GM19328 (cell line): ENCODE measurements around the gene EFHC1.
"Not testable (repeated sequence)": the region's sequence is repeated elsewhere in the genome, so short reads cannot be mapped to it uniquely, and the experiment has no call there.

Experiments used
- ATAC-seq: cut with Tn5 transposase; IDR thresholded peaks from one replicate; pipeline ENCODE4 v1.9.1; 2021; ENCODE audit warnings: mild to moderate bottlenecking, moderate library complexity; ENCODE audit not compliant: unreplicated experiment

The EFHC1 gene, protein sequence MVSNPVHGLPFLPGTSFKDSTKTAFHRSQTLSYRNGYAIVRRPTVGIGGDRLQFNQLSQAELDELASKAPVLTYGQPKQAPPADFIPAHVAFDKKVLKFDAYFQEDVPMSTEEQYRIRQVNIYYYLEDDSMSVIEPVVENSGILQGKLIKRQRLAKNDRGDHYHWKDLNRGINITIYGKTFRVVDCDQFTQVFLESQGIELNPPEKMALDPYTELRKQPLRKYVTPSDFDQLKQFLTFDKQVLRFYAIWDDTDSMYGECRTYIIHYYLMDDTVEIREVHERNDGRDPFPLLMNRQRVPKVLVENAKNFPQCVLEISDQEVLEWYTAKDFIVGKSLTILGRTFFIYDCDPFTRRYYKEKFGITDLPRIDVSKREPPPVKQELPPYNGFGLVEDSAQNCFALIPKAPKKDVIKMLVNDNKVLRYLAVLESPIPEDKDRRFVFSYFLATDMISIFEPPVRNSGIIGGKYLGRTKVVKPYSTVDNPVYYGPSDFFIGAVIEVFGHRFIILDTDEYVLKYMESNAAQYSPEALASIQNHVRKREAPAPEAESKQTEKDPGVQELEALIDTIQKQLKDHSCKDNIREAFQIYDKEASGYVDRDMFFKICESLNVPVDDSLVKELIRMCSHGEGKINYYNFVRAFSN

DNA sequence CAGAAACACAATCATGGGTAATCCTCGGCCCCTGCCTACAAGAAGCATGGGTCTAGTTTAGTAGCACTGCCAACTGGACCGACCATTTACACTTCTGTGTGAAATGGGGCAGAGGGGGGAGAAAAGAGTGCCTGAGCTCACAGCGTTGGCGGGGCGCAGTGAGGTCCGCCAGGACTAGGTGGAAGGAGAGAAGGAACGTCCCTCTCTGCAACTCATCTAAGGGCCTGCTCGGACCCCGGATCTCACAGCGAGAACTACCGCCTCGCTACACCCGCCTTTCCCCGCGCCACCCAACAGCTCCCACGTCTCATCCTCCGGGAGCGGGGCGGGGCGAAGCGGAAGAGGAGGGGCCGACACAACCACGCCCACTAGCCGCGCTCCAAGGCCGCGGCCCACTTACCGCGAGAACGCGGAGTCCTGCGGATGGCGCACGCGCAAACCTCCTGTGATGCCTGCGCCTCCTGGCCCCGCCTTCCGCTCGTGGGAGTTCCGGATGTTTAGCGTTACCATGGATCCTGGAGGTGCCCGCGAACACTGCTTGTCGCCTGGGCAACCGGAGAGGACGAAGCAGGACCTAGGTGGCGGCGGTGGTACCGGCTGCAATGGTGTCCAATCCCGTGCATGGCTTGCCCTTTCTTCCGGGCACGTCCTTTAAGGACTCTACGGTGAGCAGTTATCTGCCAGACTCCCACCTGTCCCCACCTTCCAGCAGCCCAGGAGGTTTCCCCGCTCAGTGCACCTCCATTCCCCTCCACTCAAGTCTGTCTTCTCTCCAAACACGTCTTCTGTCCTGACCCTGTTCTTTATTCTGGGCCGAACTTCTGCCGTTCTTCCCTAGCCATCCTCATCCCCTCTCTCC lies at the start of gene EFHC1:
Gene EFHC1, plus strand, starts transcription at position 534 of the 859 bp plus-strand sequence. Its CDS starts 69 bp downstream, at position 603.
- ATAC-seq, result peak; percentile 95

DNA sequence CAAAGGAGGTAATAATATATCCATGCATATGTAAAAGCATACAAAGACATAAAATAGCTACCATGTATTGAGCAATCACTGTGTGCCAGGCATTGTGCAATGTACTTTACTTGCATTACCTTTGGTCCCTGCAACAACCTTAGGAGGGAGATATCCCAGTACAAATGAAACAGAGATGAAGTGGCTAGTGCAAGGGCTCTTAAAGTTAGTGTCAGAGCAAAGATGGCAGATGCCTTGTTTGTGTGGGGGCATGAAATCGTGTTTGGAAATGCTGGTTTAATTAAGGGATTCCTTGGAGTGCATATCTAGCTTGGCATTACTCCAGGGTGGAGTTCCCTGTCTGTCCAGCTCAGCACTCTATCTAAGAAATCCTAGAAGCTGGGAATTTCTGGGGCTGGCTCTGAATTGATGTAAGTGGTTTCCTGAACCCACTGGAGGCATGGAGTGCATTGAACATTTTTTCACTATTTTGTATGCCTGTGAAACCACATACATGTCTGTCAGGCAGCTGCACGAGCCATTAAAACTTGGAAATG lies 48.4 kb upstream of the EFHC1 start:
- no peak for ATAC-seq

DNA sequence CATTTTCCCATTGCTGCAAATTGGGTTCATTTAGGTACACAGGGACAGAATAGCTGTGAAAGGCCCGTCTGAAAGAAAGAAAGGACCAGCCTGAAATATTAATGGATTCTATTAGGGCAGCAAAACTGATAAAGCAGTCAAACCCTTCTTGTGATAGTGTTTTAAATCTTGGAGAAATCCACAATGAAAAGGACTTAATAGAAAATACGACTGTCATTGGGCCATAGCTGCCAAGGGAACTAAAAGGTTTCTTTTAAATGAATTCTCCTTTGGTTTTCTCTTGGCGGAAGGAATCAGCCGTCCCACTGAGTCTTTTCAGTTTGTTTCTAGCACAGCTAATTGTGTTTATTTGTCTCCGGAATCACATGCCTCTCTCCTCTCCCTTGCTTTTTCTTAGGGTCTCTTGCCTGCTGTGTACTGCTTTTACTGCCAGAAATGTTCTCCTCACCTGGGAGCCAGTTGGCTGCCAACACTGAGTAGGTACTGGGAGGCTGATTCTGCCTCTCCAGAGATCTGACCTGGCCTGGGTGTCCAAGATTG lies 46.9 kb upstream of the EFHC1 start:
- ATAC-seq, result no peak

DNA sequence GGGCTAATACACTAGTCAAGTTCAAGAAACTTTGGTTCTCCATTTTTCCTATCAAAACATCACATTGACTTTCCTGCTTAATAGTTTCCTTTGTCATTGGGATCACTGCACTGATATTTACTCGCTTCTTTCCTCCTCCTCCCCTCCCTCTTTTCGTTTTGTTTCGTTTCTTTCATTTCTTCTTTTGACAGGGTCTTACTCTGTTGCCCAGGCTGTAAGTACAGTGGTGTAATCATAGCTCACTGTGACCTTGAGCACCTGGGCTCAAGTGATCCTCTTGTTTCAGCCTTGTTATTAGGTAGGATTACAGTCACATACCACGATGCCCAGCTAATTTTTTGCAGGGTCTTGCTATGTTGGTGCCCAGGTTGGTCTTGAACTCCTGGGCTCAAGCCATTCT lies 45.9 kb upstream of the EFHC1 start:
- ATAC-seq, result no peak

DNA sequence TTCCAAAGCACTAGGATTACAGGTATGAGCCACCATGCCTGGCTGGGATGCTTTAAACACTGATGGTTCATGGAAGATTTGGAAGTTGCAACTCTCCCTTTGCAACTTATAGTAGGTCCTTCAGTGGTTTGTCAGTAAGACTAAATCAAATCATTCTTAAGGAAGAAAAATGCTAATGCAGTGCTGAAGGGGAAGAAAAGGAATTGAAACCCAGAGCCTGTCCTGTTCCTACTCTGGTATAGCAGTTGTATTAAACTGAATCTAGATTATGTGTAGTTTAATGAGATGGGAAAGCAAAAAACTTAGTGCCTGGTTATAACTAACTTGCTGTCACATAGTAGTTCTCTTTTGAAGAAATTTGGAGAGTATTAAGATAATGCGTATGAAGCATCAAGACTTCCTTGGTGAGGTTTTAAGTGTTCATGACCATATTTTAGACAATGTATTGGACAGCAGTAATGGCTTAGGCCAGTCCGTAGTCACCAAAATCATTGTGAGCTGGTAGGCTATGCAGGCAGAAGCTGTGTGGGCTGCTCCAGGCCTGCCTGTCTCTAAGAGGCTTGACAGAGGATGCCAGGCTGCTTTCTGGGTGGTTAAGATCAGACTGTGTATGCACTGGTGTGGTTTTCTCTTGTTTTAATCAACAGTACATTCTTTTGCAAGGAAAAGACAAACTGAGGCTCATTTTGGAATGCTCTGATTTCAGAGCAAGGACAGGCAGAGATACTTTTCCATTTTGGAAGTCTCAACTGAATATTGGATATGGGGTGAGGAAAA lies 44.2 kb upstream of the EFHC1 start:
- ATAC-seq, result no peak

DNA sequence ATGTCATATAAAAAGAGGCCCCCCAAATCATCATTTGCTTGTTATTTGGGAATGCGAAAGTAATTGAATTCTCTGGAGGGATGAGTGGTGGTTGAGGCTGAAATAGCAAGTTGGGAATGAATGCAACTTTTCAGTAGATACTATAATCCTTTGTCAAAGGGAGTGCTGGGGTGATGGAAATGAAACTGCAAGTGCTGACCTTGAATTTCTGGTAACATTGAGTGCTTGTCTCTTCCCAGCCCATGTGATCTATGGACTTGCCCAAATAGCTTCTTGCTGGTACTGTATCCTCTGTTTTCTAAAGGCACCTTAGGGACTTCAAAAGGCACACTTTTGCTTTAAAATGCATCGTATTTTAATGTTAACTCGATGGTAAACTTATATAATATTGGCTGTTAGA lies 43.4 kb upstream of the EFHC1 start:
- ATAC-seq, result no peak

DNA sequence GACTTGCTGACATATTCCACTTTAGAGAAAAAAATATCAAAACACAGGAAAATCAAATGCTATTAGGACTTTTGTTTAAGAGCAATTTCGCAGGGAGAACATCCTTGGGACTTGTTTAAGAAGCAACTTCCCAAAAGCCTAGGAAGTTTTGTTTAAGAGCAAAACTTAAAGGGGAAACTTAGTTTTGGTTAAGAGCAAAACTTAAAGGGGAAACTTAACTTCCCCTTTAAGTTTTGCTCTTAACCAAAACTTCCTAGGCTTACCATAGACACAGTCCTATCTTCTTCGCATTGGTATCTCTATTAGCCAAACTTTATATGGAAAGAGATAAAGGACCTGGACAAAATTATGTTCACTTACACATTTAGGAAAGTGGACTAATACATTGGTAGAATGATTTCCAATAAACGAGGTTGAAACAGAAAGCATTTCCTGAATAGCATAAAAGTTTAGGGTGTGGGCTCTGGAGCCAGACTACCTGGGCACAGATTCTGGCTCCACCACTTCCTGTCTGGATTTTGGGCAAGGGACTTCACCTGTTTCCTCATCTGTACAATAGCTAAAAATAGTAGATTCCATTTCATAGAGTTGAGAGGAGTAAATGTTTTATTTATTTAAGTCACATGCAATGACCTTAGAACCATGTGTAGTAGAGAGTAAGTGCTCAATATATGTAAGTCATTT lies 42.5 kb upstream of the EFHC1 start:
- ATAC-seq, result no peak

DNA sequence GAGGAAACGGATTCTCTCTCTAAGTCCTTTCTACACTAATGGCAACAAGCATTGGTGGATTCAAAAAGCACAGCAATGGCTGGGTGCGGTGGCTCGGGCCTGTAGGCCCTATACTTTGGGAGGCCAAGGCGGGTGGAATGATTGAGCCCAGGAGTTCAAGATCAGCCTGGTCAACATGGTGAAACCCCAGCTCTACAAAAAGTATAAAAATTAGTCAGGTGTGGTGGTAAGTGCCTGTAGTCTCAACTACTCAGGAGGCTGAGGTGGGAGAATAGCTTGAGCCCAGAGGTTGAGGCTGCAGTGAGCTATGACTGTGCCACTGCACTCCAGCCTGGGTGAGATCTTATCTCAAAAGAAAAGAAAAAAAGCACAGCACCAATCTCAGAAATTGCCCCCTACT lies 38.9 kb upstream of the EFHC1 start:
- no peak for ATAC-seq

DNA sequence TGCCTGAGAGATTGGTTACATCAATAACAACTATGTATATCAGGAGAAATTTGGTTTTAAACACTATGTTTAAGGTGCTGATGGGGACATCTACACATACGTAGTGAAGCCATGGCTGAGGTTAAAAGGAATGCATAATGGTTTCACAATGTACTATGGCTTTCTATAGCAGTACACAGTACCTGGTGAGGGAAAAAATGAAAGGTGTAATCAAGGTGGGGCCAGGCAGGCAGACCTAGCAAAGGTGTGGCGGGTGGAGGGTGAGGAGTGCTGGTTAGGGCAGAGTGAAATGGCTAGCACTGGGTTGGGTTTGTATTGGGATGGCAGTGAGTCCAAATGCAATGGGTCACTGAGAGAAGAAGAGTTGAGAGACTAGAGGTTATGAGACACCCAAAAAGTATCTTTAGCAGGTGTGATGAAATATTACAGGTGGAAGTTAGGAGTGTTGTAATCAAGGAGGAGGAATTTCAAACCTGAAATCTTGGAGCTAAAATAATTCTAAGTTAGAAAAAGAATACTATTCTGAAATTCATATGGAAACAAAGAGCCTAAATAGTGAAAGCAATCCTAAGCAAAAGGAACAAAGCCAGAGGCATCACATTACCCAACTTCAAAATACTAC lies 35.9 kb upstream of the EFHC1 start:
- ATAC-seq, result no peak

DNA sequence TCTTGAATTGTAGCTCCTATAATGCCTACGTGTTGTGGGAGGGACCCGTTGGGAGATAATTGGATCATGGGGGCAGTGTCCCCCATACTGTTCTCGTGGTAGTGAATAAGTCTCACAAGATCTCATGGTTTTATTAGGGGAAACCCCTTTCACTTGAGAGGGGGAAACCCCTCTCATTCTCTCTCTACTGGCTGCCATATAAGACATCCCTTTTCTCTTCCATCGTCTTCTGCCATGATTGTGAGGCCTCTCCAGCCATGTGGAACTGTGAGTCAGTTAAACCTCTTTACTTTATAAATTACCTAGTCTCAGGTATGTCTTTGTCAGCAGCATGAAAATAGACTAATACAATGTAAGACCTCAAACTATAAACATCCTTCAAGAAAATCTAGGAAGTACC lies 35.1 kb upstream of the EFHC1 start:
- no peak for ATAC-seq

DNA sequence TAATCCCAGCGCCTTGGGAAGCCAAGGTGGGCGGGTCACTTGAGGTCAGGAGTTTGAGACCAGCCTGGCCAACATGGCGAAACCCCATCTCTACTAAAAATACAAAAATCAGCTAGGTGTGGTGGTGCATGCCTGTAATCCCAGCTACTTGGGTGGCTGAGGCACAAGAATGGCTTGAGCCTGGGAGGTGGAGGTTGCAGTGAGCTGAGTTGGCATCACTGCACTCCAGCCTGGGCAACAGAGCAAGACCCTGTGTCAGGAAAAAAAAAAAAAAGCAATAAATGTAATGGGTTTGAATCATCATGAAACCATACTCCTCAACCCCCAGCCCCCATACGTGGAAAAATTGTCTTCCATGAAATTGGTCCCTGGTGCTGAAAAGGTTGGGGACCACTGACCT lies 32.0 kb upstream of the EFHC1 start:
- ATAC-seq, result not testable (repeated sequence)

DNA sequence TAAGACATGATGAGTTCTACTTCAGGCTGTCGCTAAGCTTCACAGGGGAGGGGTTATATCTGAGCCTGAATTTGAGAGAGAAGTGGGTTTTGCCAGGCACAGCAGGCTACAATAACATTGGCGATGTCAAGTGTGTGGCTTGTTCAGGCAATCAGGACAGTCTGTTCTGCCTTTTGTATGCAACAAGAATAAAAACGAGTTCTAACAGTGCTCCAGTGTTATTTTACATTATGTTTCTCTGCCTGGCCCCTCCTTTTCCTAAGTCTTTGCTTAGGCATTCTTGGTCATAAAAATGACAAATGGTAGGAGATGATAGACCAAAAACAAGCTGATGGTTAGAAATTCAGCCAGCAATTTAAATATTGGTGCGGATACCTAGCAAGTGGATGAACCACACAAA lies 31.4 kb upstream of the EFHC1 start:
- ATAC-seq, result no peak

DNA sequence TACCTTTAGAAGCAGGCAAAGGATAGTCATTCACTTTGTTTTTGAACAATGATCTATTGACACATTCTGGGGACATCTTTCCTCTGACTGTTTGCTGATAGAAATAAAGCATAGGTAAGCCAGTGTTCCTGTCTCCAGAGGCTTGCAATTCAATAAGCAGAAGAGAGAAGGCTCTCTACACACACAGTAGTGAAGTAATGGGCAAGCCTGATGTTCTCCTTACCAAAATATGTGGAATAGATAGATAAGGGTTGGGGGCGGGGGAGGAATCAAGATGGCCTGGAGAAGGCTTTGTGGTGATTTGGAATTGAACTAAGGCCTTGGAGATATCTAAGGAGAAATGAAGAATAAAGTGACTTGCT lies 30.9 kb upstream of the EFHC1 start:
- no peak for ATAC-seq

DNA sequence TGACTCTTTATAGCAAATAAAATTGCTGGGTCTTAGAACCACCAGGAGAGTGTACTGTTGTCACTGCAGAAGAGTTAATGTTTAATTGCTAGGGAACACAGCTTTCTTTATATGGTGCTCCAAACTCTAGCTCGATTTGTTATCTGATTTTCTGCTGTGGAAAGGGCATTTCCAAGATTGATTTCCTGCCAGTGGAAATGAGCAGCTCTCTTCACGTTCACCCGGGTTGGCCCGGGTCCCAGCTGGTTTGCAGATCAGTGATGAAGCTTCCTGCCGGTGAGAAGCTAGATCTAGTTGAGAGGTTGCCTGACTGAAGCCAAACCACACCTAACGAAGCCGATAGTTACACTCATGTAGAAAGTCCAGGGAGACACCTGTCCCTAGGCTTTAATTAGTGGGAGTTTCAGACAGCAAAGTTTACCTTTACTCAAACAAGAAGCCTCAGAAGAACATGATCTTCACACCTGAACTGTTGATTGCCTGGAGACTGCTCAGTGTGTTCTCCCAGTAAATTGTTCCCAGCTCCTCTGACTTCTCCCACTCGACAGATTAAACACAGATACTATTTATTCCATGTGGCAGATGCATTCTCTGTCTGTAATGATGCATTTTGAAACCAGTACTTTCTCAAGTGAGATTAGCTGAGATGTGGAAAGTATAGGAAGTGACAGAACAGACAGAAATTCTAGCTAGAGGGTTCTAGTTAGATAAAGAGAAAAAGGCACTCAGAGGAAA lies 30.3 kb upstream of the EFHC1 start:
- ATAC-seq, result peak; percentile 55

DNA sequence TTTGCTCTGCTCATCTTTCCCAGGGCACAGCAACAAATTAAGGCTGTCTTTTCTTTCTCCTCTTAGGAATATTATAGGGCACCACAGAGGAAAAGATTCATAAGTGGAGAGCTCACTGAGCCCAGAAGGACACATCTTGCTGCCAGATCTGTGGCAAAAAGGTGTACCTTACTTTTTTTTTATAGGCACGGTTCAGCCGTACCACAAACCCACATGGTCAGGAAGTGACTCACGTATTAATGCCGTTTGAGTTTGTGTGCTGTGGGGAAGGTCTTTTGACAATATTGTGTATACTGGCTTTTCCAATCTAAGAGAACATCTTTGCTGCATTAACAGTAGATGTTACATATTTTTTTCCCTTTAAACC lies 29.8 kb upstream of the EFHC1 start:
- peak; percentile 42 for ATAC-seq

DNA sequence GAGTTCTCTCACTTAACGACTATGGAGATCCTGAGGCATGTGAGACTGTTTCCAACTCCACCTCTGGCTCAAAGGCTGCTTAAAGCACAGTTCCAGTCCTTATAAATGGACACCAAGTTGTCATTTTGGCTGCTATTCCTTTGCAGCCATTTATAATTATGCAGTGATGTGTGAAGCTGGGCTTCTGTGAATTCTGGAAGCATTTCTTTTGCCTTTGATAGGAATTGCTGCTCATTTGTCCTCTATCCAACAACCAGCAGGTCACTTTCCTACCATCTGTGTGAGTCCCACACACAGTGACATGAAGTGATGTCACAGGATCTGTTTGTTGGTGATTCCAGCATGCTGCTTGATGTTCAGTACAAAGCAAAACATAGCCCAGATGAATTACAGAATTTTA lies 28.5 kb upstream of the EFHC1 start:
- ATAC-seq, result no peak

DNA sequence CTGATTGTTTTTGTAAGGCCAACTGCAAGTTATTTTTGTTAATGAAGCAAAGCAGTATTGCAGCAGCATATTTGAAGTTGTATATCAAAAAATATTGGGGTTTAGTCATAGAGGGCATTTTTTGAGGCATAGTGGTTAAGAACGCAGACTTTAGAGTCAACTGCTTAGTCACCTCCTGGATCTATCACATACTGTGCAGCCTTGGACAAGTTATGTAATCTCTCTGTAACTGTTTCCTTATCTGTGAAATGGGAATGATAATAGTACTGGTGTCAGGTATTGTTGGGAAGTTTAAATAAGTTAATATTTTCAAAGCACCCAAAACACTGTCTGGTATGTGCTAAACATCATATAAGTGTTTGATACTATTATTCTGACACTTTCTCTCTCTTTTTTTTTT lies 27.2 kb upstream of the EFHC1 start:
- no peak for ATAC-seq

DNA sequence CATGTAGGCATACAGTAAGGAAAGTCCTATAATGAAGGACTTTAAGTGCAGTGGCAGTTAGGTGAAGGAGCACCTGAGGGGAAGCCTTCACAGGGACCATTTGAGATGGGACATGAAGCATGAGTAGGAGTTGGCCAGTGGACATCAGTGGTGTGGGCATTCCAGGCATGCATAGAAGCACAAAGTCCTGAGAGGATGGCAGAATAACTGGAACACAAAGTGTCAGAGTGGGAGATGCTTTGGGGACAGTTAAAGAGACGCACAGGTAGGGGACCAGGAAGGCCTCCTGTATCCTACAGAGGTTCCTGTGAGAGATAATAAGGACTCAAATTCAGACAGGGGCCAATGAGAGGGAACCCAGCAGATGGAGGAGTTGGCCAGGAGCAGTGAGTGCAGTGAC lies 26.4 kb upstream of the EFHC1 start:
- ATAC-seq, result no peak

DNA sequence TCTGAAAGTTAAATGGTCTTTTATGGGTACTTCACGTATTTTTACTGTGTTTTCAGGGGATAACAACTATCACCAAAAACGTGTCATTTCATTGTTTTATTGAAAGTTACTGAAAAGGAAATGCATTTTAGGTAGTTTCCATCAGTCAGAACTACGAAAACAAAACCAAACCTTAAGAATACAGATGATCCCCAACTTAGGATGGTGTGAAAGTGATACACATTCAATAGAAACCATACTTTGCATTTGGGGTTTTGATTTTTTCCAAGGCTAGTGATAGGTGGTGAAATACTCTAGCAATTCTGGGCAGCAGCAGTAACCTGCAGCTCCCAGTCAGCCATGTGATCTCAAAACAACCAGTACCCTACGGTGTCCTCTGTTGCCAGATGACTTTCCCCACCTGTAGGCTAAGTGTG lies 25.9 kb upstream of the EFHC1 start:
- ATAC-seq, result peak; percentile 40
